CD4-positive, alpha-beta T cell (primary cell): ENCODE data around the gene ANKFN1. TPM values are rescaled to one million over a fixed set of nuclear protein-coding genes. Genes with fewer than 3 reads are reported as not detected.

Experiments used
- ATAC-seq: fragments of 200-7000 bp; cut with Tn5 transposase; one replicate; pipeline ENCODE4 v1.10.0; 2022; ENCODE audit warnings: mild to moderate bottlenecking; ENCODE audit not compliant: poor library complexity
- CTCF ChIA-PET: fragments of 350-600 bp; sonication (Branson Sonifier 250); formaldehyde crosslinking; loops from one replicate; lab custom pipeline; 2021; ENCODE audit warnings: antibody characterized with exemption, inconsistent platforms; lab: Charles Lee
- POLR2A ChIA-PET: fragments of 350-600 bp; sonication (Branson Sonifier 250); formaldehyde crosslinking; loops from one replicate; lab custom pipeline; 2021; ENCODE audit warnings: antibody characterized with exemption, inconsistent platforms; lab: Charles Lee
- DNase-seq, 14 experiments: peaks; one replicate each; pipeline ENCODE4 v3.0.0-alpha.2; 2013 to 2020; ENCODE audit warnings: mixed read lengths in 2 of 14
- H3K27ac ChIP-seq, 2 donors: one replicate each; pipeline versions ENCODE4 v1.5.1 to v1.7.0; 2013; ENCODE audit warnings: low read length in 2 of 2, low read depth in 1 of 2, mild to moderate bottlenecking in 1 of 2
- H3K27me3 ChIP-seq, 2 experiments: 1 replicate in 1 of 2; 2 replicates in 1 of 2; pipeline versions ENCODE4 v1.6.1 to v1.7.0; 2013; ENCODE audit warnings: low read length in 2 of 2, control low read depth in 1 of 2, mild to moderate bottlenecking in 1 of 2, moderate library complexity in 1 of 2; ENCODE audit not compliant: insufficient read depth in 2 of 2, control insufficient read depth in 1 of 2
- H3K36me3 ChIP-seq: one replicate; pipeline ENCODE4 v1.6.1; 2013; ENCODE audit warnings: low read length, control low read depth; ENCODE audit not compliant: insufficient read depth
- H3K4me1 ChIP-seq: one replicate; pipeline ENCODE4 v1.6.1; 2013; ENCODE audit warnings: low read length, control low read depth; ENCODE audit not compliant: insufficient read depth
- H3K4me3 ChIP-seq: one replicate; pipeline ENCODE4 v1.5.1; 2013; ENCODE audit warnings: mild to moderate bottlenecking, low read length, moderate library complexity
- H3K9me3 ChIP-seq, 2 experiments: 1 replicate in 1 of 2; 2 replicates in 1 of 2; pipeline versions ENCODE4 v1.6.1 to v1.7.0; 2013; ENCODE audit warnings: low read length in 2 of 2, mild to moderate bottlenecking in 2 of 2, control low read depth in 1 of 2, moderate library complexity in 1 of 2; ENCODE audit not compliant: control insufficient read depth in 1 of 2, insufficient read depth in 1 of 2
- H3K27ac Mint-ChIP-seq: one replicate; pipeline ENCODE4 v1.8.0; 2020; ENCODE audit warnings: mixed read lengths
- H3K27me3 Mint-ChIP-seq: one replicate; pipeline ENCODE4 v1.8.0; 2021; ENCODE audit warnings: mixed read lengths
- H3K36me3 Mint-ChIP-seq: one replicate; pipeline ENCODE4 v1.8.0; 2021; ENCODE audit warnings: low read depth, mixed read lengths
- H3K4me1 Mint-ChIP-seq: one replicate; pipeline ENCODE4 v1.8.0; 2021; ENCODE audit warnings: low read depth, mixed read lengths
- H3K4me3 Mint-ChIP-seq: one replicate; pipeline ENCODE4 v1.8.0; 2020; ENCODE audit warnings: mild to moderate bottlenecking, mixed read lengths
- H3K9me3 Mint-ChIP-seq: one replicate; pipeline ENCODE4 v1.8.0; 2020; ENCODE audit warnings: mixed read lengths
- intact Hi-C, 2 experiments: fragments of 100-400 bp; cut with DNase I in 1 of 2; cut with micrococcal nuclease in 1 of 2; formaldehyde crosslinking; loops; one replicate each; pipeline versions ENCODE4 v1.15.1 to v1.9.0; 2023 to 2025; cut with DNase I, micrococcal nuclease
- total RNA-seq, 174 experiments: library from RNA in 2 of 174; stranded (reverse) in 2 of 174; gene quantifications; one replicate each; pipeline ENCODE4 v1.2.3 and lab custom pipeline; 2021 to 2026
- TF ChIP-seq, protein P1 (sequence below): fragments of 200-600 bp; IDR thresholded peaks from one replicate; pipeline ENCODE4 v1.8.0; 2022; ENCODE audit warnings: antibody characterized with exemption, mild to moderate bottlenecking

The ANKFN1 gene
- total RNA-seq, 2 experiments from 2014 or later, result not detected

DNA sequence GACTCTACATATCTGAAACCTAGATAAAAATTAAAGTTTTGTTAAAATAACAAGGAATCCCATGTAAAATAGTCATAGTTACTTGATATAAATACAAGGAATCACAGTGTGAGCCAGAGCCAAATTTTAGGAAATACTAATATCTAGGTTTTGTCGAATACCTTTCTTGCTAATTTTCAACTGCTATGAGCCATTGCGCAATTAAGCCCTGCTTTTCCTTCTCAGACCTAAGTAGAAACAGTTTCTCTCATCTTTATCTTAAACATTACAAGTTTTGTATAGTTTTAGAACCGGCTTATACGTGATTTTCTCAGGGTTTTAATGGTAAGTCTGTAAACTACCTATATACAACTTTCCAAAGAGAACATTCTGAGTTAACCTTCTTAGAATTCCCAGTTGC is 282.9 kb downstream of the ANKFN1 start:
- H3K36me3 ChIP-seq, result no peaks in the 10 kb centered on the region
- TF ChIP-seq, protein P1, sequence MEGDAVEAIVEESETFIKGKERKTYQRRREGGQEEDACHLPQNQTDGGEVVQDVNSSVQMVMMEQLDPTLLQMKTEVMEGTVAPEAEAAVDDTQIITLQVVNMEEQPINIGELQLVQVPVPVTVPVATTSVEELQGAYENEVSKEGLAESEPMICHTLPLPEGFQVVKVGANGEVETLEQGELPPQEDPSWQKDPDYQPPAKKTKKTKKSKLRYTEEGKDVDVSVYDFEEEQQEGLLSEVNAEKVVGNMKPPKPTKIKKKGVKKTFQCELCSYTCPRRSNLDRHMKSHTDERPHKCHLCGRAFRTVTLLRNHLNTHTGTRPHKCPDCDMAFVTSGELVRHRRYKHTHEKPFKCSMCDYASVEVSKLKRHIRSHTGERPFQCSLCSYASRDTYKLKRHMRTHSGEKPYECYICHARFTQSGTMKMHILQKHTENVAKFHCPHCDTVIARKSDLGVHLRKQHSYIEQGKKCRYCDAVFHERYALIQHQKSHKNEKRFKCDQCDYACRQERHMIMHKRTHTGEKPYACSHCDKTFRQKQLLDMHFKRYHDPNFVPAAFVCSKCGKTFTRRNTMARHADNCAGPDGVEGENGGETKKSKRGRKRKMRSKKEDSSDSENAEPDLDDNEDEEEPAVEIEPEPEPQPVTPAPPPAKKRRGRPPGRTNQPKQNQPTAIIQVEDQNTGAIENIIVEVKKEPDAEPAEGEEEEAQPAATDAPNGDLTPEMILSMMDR, result no peak
- H3K4me3 ChIP-seq, result no peak overlapping the region
- Mint-ChIP-seq H3K27me3 (peaks cover 3% of the 10 kb centered on the region), H3K4me3 (no peak overlapping the region), H3K27ac (no peak overlapping the region), H3K4me1 (no peaks in the 10 kb centered on the region), H3K36me3 (no peaks in the 10 kb centered on the region), H3K9me3 (no peaks in the 10 kb centered on the region)
- peaks cover 7 to 11% of the 10 kb centered on the region in 2 experiments for H3K27me3 ChIP-seq
- ChIA-PET POLR2A (no interaction called here), CTCF (no interaction called here)
- H3K9me3 ChIP-seq, result no peaks in the 10 kb centered on the region
- no peak for ATAC-seq
- no peaks in the 10 kb centered on the region for H3K4me1 ChIP-seq
- H3K27ac ChIP-seq, result no peak overlapping the region
- intact Hi-C loops, result no loop called here
- no peak for DNase-seq

DNA sequence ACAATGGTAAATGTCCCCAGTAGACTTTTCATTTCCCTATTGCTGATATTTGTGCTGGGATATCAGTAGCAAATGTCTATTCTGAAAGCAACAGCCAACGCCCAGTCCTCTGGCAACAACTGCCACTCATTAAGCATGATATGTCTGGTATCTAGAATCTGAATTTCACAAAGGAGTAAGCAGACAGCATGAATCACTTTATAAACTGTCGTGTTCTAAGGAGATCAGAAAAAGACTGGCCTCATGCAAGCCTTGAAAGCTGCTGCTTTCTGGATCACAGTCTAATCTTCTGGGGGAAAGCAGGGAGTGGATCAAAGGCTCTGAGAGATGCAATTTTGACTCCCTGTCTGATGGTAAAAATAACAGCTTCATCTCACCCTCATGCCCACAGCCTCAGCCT is 287.1 kb downstream of the ANKFN1 start:
- H3K9me3 ChIP-seq, result no peaks in the 10 kb centered on the region
- CTCF ChIA-PET, result no interaction called here
- TF ChIP-seq, protein P1, result no peak
- H3K36me3 ChIP-seq, result no peaks in the 10 kb centered on the region
- intact Hi-C loops, result no loop called here
- DNase-seq, result no peak
- no peak overlapping the region for H3K27ac ChIP-seq
- Mint-ChIP-seq H3K9me3 (no peaks in the 10 kb centered on the region), H3K4me3 (no peak overlapping the region), H3K4me1 (no peaks in the 10 kb centered on the region), H3K27ac (no peak overlapping the region), H3K36me3 (no peaks in the 10 kb centered on the region), H3K27me3 (peaks cover 3% of the 10 kb centered on the region)
- no peak overlapping the region for H3K4me3 ChIP-seq
- ATAC-seq, result no peak
- H3K27me3 ChIP-seq, result peaks cover 0 to 14% of the 10 kb centered on the region in 2 experiments
- POLR2A ChIA-PET, result no interaction called here
- H3K4me1 ChIP-seq, result no peaks in the 10 kb centered on the region

DNA sequence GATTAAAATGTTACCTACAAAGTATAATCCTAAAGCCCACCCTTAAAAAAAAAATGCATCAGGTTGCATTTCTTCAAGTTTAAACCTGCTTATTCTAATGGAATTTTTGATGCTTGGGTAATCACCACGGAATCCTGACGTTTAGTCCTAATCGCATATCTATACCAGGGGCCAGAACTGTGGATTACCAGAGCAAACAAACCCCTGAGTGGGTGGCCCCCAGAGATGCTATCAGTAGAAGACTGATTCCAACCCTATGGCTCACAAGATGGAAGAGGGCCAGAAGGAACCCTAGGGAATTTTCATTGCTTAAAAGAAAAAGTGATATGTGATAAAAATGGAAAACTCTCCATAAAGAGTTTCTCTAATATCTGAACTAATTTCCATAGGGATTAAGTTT is 288.0 kb downstream of the ANKFN1 start:
- DNase-seq (no peak), ATAC-seq (no peak)
- Mint-ChIP-seq H3K27me3 (no peaks in the 10 kb centered on the region), H3K4me1 (no peaks in the 10 kb centered on the region), H3K36me3 (no peaks in the 10 kb centered on the region), H3K4me3 (no peak overlapping the region), H3K9me3 (no peaks in the 10 kb centered on the region), H3K27ac (no peak overlapping the region)
- intact Hi-C loops, result no loop called here
- Histone ChIP-seq H3K4me3 (no peak overlapping the region), H3K4me1 (no peaks in the 10 kb centered on the region), H3K27ac (no peak overlapping the region), H3K9me3 (no peaks in the 10 kb centered on the region), H3K27me3 (peaks cover 0 to 9% of the 10 kb centered on the region in 2 experiments), H3K36me3 (no peaks in the 10 kb centered on the region)
- TF ChIP-seq, protein P1, result no peak
- ChIA-PET CTCF (no interaction called here), POLR2A (no interaction called here)
